NT2/D1 (cell line): ENCODE data around the gene RNU1-4.
"Not testable (repeated sequence)": the region's sequence is repeated elsewhere in the genome, so short reads cannot be mapped to it uniquely, and the experiment has no call there.

Source experiments
- DNase-seq: peaks from one replicate; pipeline ENCODE4 v3.0.0-alpha.2; 2011; ENCODE audit warnings: low read depth, low spot score
- H3K27me3 ChIP-seq: 2 replicates; pipeline ENCODE4 v1.6.0; 2011; ENCODE audit warnings: mild to moderate bottlenecking; ENCODE audit not compliant: insufficient read length, insufficient read depth
- H3K36me3 ChIP-seq: 2 replicates; pipeline ENCODE4 v1.6.1; 2011; ENCODE audit warnings: mild to moderate bottlenecking, low read length, mixed read lengths; ENCODE audit not compliant: insufficient read depth, insufficient read length
- H3K4me1 ChIP-seq: 2 replicates; pipeline ENCODE4 v1.5.1; 2011; ENCODE audit not compliant: insufficient read depth, insufficient read length
- H3K4me3 ChIP-seq: 2 replicates; pipeline ENCODE4 v1.5.1; 2011; ENCODE audit warnings: low read depth; ENCODE audit not compliant: insufficient read length
- H3K9ac ChIP-seq: 2 replicates; pipeline ENCODE4 v1.6.0; 2011; ENCODE audit warnings: low read depth; ENCODE audit not compliant: insufficient read length
- H3K9me3 ChIP-seq: 2 replicates; pipeline ENCODE4 v1.5.1; 2011; ENCODE audit warnings: mild to moderate bottlenecking, low read length; ENCODE audit not compliant: insufficient read depth
- SUZ12 ChIP-seq: IDR thresholded peaks from 2 replicates; pipeline ENCODE4 v1.6.1; 2011; ENCODE audit not compliant: insufficient read length, insufficient read depth; ENCODE audit errors: extremely low read depth
- YY1 ChIP-seq: IDR thresholded peaks from 2 replicates; pipeline ENCODE4 v1.6.1; 2011; ENCODE audit not compliant: insufficient read length, insufficient read depth
- ZNF274 ChIP-seq: IDR thresholded peaks from 2 replicates; pipeline ENCODE4 v1.6.1; 2011; ENCODE audit warnings: mild to moderate bottlenecking, low read depth, low read length

The RNU1-4 gene

DNA sequence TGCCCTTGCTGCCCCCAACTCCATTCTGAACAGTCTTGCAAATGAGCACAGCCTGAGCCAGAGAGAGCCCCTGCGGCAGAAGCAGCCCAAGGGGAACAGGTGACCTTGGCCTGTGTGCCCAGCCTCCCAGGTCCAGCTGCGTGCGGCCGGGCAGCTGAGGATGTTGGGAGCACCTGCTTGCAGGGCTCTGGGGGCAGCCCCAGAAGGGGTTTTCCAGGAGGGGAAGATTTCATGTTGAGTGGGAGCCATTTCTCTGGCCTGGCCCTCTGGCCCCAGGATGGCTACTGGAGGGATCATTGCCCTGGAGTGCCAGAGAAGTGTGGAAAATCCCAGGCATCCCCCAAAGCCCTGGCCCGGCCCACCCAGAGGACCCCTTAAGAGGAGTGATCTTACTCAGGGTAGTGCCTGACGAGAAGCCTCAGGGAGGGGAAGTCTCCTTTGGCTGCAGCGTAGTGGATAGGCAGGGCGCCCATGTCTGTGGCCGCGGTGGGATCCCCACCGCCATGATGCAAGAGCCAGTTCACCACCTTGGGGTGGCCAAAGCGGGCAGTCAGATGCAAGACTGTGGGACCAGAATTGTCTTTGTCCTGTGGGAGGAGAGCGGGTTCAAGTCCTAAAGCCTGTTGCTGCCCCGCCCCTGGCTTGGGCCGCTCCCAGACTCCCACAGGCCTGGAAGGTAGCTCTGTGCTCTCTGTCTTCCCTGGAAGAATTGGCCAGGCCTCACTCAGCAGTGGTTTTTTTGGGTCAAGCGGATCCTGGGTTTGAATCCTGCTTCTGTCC lies 20.6 kb upstream of the RNU1-4 start:
- Histone ChIP-seq H3K9me3 (no peaks in the 10 kb centered on the region), H3K27me3 (peaks cover 3% of the 10 kb centered on the region), H3K36me3 (no peaks in the 10 kb centered on the region), H3K4me1 (peaks cover 12% of the 10 kb centered on the region), H3K4me3 (no peak overlapping the region), H3K9ac (no peak overlapping the region)
- TF ChIP-seq ZNF274 (no peak), YY1 (no peak), SUZ12 (no peak)
- DNase-seq = no peak

DNA sequence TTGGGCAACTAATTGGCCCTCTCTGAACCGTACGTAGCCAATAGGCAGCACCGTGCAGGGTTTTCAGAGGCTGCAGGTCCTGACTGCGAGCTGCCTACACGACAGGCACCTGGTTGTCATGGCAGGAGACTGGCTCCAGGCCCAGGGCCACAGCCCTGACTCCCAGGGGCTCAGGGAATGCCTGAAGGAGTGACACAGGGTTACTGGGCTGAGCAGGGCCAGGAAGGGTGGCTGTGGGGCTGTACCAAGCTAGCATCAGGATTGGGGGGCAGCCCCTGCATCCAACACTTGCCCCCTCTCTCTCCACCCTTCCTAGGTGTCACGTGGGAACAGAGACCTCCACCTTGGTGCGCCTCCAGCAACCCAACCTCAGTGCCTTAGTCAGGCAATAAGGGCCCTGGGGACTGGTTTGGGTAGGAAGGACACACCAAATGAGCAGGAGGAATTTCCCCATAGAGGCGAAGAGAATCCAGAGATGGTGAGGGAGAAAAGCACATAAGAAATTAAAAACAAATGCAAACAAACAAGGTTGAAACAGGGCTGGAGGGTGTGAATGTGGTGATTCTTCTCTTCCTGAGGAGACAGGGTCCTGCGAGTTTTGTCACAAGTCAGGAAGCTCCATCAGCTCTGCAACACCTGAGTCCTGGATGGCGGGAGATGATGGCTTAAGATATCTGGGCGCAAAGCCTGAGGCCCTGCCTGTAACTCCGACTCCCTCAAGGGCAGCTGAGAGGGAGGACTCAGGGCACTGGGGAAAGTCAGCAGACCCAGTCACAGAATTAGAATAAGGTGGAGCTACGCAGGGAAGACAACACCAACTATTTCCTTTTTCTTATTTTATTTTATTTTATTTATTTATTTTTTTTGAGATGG lies 19.7 kb upstream of the RNU1-4 start:
- H3K36me3 ChIP-seq = no peaks in the 10 kb centered on the region
- DNase-seq = no peak
- H3K9me3 ChIP-seq = no peaks in the 10 kb centered on the region
- no peak overlapping the region for H3K9ac ChIP-seq
- peaks cover 12% of the 10 kb centered on the region for H3K4me1 ChIP-seq
- no peak overlapping the region for H3K4me3 ChIP-seq
- TF ChIP-seq YY1 (no peak), SUZ12 (no peak), ZNF274 (no peak)
- H3K27me3 ChIP-seq = peaks cover 3% of the 10 kb centered on the region

DNA sequence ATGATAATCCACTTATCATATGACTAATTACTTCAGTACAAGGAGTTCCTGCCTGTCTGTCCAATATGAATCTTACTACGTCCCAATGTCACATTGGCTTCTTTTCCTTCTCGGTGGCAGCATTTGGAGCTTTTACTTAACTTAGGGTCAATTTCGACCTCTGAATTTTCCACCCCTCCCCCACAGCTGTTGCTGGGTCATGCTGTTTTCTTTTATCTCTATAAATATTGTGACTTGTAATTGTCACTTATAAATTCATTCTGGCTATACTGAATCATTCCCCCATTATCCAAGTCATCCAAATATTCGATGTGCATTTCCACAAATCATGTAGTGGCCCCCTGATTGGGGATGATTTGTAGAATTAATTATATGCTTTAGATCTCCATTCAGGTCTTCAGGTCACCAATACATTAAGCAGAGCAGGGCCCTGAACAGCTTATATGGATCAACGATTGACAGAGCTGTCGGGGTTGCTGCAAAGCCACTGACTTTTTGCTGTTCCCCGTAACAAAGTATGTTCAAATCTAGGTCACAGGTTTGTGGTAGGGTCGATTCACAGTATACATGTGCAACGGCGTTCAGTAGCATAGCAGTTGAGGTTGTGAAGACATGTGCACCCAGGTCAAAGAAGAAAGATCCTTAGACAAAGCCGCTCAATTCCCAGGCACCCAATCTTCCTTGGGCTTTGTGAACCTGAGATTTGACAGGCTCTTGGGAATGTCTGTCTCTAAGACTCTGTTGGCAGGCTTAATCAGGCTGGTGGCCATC lies 18.3 kb upstream of the RNU1-4 start:
- Histone ChIP-seq H3K4me1 (peaks cover 9% of the 10 kb centered on the region), H3K27me3 (peaks cover 3% of the 10 kb centered on the region), H3K9ac (no peak overlapping the region), H3K9me3 (no peaks in the 10 kb centered on the region), H3K36me3 (no peaks in the 10 kb centered on the region), H3K4me3 (no peak overlapping the region)
- no peak for DNase-seq
- TF ChIP-seq ZNF274 (no peak), YY1 (no peak), SUZ12 (no peak)

DNA sequence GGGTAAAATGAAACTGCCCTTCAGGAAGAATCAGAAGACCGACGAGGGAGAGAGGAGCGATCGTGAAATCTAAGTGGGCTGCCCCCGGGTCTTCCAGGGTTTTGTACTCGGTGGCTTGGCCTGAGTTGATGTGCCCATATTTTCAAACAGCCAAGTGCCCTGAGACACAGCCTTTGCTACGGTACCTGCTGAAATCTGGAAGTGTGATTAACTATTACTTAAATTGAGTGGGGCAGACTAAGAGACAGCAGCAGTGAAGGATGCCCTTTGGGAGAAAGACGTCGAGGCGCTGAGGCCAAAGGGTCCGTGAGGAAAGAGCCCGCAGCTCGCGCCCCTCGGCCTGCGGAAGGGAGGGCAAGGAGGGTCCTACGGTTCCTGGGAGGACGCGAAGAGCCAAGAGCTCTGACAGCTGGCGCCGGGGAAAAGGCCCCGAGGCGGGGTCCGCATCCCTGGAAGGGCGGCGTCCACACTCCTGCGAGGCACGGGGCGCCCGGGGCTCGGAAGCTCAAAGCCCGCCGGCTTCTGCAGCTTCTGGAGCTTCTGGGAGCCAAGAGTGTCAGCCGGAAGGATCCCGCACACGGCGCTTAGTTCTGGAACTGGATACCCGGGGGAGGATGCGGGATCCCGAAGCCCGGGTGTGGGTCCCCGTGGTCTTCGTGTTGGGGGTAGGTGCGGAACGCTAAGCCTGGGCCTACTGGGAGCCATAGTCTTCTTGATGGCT lies 15.4 kb upstream of the RNU1-4 start:
- H3K27me3 ChIP-seq = peaks cover 3% of the 10 kb centered on the region
- no peaks in the 10 kb centered on the region for H3K36me3 ChIP-seq
- no peak for DNase-seq
- no peak overlapping the region for H3K9ac ChIP-seq
- TF ChIP-seq ZNF274 (no peak), YY1 (no peak), SUZ12 (no peak)
- peaks cover 4% of the 10 kb centered on the region for H3K4me1 ChIP-seq
- no peak overlapping the region for H3K4me3 ChIP-seq
- H3K9me3 ChIP-seq = no peaks in the 10 kb centered on the region

DNA sequence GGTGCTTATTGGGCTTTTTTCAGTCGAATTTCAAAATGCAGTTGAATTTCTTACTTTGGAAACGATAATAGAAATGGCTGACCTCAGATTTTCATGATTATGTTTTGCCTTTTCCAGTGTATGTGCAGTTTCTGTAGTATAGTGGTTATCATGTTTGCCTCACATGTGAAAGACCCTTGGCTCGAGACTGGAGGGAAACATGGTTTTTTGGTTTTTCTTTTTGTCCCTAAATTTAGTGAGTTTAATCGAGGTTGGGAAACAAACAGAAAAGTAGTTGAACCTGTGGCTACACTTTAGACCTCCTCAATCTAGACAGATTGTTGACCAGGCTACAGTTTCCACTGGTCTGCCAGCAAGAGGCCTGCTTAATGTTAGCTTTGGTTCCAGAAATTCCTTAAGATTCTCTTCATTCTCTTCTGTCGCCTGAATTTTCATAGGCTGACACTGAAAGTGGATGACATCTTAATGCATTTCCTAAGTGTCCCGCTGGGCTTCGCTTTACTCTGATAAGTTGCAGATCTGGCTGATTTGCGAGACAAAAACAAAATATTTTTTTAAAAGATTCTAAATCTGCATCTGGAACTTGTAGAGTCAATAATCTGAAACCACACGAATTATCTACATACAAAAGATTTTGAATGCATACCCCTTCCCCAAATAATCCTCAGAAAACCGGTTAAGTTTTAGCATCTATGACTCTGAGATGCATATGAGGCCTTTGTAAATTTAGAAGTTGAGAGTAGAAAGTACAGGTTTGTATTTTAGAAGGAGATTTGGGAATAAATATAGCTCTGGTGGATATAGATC lies 14.7 kb upstream of the RNU1-4 start:
- DNase-seq, H3K9me3 ChIP-seq, H3K36me3 ChIP-seq, H3K27me3 ChIP-seq, H3K4me3 ChIP-seq, H3K4me1 ChIP-seq, H3K9ac ChIP-seq: not testable (repeated sequence)
